Skin of body (tissue), 2 donors: ENCODE data around the gene PHOX2A. TPM values are rescaled to one million over a fixed set of nuclear protein-coding genes. Genes with fewer than 3 reads are reported as not detected.
"Not testable (repeated sequence)": the region's sequence is repeated elsewhere in the genome, so short reads cannot be mapped to it uniquely, and the experiment has no call there.

Experiments
- DNase-seq: peaks from one replicate; lab custom pipeline; 2025; lab: John Stamatoyannopoulos, UW
- total RNA-seq: library from RNA; depleted of rRNA; stranded (reverse); fragments of >200 nt; gene quantifications from one replicate; pipeline ENCODE4 v1.2.3, GENCODE V29; 2014

The PHOX2A gene
- total RNA-seq: not detected

- DNase-seq: no peak
Measured at GRCh38 chr11:72244060-72244360, at the start of gene PHOX2A. PHOX2A (minus strand) TSS chr11:72244176; CDS start chr11:72244004, 172 bp downstream.

- no peak for DNase-seq
Measured at GRCh38 chr11:72293391-72293790, 49.4 kb upstream of the PHOX2A start.

- DNase-seq: no peak
Measured at GRCh38 chr11:72292106-72292785, 48.3 kb upstream of the PHOX2A start.

DNA sequence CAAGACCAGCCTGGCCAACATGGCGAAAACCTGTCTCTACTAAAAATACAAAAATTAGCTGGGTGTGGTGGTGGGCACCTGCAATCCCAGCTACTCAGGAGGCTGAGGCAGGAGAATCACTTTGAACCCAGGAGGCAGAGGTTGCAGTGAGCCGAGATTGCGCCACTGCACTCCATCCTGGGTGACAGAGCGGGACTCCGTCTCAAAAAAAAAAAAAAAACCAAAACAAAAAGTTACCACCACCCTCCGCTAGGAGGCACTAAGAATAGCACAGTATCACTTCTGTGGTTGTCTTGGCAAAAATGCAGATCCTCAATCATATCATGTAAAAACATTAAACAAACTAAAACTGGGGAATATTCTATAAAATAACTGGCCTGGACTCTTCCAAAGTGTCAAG, 46.8 kb upstream of the PHOX2A start:
- not testable (repeated sequence) for DNase-seq

GRCh38 chr11:72287293-72287692, 43.3 kb upstream of the PHOX2A start:
- DNase-seq: no peak

- no peak for DNase-seq
Measured at GRCh38 chr11:72283947-72284346, 40.0 kb upstream of the PHOX2A start.

GRCh38 chr11:72280726-72281315, 36.8 kb upstream of the PHOX2A start:
- DNase-seq: no peak

DNA sequence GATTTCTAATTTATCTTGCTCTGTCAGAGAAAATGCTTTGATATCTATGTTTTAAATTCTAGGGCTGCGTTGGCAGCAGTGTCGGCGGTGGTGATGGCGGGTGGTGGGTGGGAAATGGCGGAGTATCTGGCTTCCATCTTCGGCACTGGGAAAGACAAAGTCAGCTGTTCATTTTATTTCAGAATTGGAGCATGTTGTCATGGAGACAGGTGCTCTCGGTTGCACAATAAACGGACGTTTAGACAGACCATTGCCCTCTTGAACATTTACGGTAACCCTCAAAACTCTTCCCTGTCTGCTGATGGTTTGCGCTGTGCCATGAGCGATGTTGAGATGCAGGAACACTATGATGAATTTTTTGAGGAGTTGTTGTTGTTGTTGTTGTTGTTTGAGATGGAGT, 36.1 kb upstream of the PHOX2A start:
- no peak for DNase-seq

DNA sequence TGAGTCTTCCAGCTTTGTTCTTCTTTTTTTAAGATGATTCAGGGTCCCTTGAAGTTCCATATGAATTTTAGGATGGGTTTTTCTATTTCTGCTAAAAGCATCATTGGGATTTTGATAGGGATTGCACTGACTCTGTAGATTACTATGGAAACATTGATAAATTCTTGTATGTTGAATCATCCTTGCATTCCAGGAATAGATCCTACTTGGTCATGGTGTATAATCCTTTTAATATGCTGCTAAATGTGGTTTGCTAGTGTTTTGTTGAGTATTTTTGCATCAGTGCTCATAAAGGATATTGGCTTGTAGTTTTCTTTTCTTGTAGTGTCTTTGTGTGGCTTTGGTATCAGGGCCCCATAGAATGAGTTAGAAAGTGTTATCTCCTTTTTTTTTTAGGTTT, 34.9 kb upstream of the PHOX2A start:
- DNase-seq: no peak

DNA sequence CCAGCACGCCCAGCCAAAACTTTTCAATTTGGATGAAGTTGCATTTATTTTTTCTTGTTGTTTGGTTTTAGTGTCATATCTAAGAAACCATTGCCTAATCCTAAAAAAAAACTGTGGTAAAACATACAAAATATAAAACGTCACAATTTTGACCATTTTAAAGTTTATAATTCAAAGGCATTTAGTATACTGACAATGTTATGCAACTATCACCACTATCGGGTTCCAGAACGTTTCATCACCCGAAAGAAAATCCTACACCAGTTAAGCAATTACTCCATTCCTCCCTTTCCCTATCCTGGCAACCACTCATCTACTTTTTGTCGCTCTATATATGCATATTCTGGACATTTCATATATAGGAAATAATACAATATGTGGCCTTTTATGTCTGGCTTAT, 30.5 kb upstream of the PHOX2A start:
- no peak for DNase-seq

- no peak for DNase-seq
Measured at GRCh38 chr11:72271980-72272379, 28.0 kb upstream of the PHOX2A start.

- DNase-seq: no peak
Measured at GRCh38 chr11:72267956-72268617, 24.1 kb upstream of the PHOX2A start.

GRCh38 chr11:72266960-72267359, 23.0 kb upstream of the PHOX2A start:
- DNase-seq: not testable (repeated sequence)

- no peak for DNase-seq
Measured at GRCh38 chr11:72265951-72266350, 22.0 kb upstream of the PHOX2A start.

- DNase-seq: no peak
Measured at GRCh38 chr11:72263361-72263760, 19.4 kb upstream of the PHOX2A start.

DNA sequence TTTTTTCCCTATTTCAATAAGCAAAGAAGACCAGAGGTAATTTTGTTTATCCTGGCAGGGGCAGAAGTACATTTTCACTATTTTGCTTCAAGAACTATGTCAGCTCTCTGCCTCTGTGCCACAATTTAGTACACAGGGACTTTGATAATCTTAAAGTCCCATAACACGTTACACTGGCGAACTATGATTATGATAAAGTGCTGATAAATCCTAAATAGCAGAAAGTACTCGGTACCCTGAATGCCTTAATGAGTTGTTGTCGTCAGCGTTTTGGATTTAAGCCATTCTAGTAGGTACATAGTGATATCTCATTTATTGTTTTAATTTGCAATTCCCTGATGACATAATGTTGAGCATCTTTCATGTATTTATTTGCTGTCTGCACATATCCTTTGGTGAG, 16.6 kb upstream of the PHOX2A start:
- no peak for DNase-seq

DNA sequence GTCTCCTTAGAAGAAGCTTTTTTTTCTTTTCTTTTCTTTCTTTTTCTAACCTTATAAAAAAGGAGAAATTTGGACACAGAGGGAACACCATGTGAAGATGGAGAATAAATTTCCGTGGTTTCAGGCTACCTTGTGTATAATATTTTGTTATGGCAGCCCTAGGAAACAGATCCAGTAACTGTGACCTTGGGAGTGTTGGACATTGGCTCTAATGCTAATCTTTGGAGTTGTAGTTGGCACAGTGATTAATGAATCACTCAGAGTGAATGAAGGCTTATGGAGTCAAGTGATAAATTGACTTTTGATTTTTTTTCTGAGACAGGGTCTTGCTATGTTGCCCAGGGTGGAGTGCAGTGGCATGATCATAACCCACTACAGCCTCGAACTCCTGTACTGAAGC, 15.5 kb upstream of the PHOX2A start:
- no peak for DNase-seq

GRCh38 chr11:72257570-72257969, 13.6 kb upstream of the PHOX2A start:
- DNase-seq: no peak

GRCh38 chr11:72254299-72254993, 10.5 kb upstream of the PHOX2A start:
- DNase-seq: no peak

- no peak for DNase-seq
Measured at GRCh38 chr11:72253392-72253791, 9.4 kb upstream of the PHOX2A start.

DNA sequence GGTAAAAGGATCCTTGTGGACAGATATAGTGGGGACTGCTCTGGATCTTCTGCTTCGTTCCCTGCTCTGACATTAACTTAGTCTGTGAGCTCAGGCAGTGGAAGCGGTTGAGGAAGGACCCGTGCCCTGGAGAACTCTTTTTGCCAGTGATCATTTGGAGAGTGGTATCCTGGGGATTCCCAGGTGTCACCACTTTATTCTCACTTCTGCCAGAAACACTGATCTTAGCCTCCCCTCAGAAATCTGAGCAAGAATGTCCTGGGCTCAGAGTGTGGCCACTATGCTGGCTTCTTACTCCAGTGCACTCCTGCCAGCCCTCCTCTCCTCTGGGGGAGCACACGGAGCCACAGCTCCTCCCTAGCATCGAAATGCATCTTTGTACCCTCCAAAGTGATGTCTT, 7.6 kb upstream of the PHOX2A start:
- no peak for DNase-seq

DNA sequence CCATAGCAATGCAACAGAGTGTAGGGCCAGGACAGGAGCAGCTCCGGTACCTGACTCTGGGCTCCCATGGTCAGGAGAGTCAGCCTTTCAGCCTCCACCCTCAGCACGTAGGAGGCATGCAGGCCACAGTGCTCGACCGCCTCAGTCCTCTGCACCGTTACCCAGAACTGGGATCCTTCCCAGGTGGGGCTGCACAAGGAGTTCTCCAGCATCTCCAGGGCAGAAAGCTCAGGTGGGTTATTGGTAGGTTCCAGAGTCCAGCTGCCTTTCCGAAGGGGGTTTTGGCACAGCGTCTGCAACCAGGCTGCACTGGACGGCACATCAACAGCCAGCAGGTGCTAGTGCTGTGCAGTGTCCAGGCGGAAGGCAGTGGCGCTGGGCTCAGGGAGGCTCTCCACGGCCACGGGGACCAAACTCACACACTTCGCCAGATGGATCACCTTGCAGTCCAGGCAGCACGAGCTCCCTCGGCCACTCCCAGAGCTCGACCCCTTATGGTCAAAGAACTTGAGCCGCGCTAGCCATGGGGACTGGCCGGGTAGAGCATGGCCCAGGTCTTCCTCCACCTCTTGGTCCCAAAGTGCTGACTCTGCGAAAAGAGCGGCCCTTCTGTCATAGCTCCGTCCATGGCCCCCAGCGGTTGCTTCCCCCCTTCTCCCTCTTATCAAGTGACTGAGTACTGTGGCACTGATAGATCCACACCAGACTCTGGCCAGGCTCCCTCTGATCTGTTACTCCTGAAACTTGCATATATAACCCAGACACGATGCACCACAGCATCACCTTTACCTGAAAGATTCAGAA, 6.9 kb upstream of the PHOX2A start:
- DNase-seq: no peak
